ENCODE measurements around the gene YAF2.
"Not testable (repeated sequence)": the region's sequence is repeated elsewhere in the genome, so short reads cannot be mapped to it uniquely, and the experiment has no call there.

Gene YAF2

DNA sequence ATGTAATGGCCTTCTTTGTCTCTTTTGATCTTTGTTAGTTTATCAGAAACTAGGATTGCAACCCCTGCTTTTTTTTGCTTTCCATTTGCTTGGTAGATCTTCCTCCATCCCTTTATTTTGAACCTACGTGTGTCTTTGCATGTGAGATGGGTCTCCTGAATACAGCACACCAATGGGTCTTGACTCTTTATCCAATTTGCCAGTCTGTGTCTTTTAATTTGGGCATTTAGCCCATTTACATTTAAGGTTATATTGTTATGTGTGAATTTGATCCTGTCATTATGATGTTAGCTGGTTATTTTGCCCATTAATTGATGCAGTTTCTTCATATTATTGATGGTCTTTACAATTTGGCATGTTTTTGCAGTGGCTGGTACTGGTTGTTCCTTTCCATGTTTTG lies 14.6 kb upstream of the YAF2 start:
- FAIRE-seq: not testable (repeated sequence)

GRCh38 chr12:42249033-42249432 lies 11.0 kb upstream of the YAF2 start:
- not testable (repeated sequence) for FAIRE-seq

DNA sequence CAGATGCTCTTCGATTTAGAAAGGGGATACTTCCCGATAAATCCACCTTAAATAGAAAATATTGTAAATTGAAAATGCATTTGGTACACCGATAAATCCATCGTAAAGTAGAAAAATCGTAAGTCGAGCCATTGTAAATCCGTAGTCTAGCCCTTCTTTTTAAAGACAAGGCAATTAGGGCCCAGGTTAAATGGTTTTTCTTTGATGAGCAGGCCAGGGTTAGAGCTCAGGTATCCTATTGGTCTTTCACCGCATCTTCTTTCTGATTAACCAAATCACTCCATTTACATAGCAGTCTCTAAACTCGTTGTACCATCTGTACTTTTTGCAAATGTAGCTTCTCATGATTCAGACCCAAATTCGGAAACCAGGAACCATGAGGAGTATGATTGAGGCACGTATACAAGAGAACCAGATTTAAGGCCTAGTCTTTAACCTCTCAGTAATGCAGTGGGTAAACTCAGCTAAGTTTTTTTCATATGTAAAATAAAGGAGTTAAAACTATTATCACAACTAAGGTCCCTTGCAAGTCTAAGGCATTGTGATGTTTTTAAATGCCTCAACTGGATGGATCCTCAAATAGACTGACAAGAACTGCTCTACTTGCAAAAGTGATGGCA lies 2.2 kb upstream of the YAF2 start:
- FAIRE-seq: no peak

DNA sequence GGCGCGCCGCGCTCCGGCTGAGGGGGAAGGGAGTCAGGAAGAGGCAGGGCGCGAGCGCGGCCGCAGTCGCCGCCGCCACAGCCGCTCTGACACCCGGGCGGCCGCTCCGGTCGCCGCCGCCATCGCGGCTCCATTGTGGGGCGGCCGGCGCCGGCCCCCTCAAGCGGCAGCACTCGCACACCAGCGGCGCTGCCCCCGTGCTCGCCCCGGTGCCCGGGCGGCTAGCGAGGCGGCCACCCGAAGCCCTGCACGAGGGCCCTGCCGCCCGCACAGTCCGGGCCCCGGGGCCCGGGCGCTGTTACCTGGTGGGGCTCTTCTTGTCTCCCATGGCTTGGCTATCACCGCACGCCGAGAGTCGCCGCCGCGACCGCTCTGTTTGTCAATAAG lies 202 bp downstream of the YAF2 start:
- FAIRE-seq: no peak

- no peak for FAIRE-seq
Observed at GRCh38 chr12:42237052-42237852, 796 bp downstream of the YAF2 start.

DNA sequence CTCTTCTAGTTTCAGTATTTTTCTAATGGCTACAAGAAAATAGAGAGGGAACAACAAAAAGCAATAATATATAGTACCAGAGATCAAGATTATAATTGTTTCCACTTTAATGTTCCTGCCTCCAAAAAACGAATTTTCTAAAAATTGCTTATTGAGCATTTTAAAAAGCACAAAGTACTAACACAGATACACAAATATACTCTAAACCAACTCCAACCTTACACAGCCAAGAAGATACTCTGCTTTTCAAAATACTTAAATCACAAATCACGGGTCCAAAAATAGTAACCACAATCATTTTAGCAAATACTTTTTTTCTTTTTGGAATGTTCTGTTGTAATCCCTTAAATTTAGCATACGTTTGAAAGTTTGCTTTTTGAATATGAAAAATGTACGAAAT lies 2.0 kb downstream of the YAF2 start:
- FAIRE-seq: no peak

GRCh38 chr12:42235426-42235825 lies 2.6 kb downstream of the YAF2 start:
- FAIRE-seq: no peak

- FAIRE-seq: no peak
Observed at GRCh38 chr12:42234970-42235369, 3.1 kb downstream of the YAF2 start.

- not testable (repeated sequence) for FAIRE-seq
Observed at GRCh38 chr12:42227525-42227924, 10.5 kb downstream of the YAF2 start.

- FAIRE-seq: not testable (repeated sequence)
Observed at GRCh38 chr12:42224501-42224900, 13.5 kb downstream of the YAF2 start.

- no peak for FAIRE-seq
Observed at GRCh38 chr12:42222724-42223123, 15.3 kb downstream of the YAF2 start.

GRCh38 chr12:42221726-42222125 lies 16.3 kb downstream of the YAF2 start:
- FAIRE-seq: no peak

GRCh38 chr12:42217656-42218055 lies 20.4 kb downstream of the YAF2 start:
- FAIRE-seq: no peak

GRCh38 chr12:42216737-42217136 lies 21.3 kb downstream of the YAF2 start:
- FAIRE-seq: no peak

DNA sequence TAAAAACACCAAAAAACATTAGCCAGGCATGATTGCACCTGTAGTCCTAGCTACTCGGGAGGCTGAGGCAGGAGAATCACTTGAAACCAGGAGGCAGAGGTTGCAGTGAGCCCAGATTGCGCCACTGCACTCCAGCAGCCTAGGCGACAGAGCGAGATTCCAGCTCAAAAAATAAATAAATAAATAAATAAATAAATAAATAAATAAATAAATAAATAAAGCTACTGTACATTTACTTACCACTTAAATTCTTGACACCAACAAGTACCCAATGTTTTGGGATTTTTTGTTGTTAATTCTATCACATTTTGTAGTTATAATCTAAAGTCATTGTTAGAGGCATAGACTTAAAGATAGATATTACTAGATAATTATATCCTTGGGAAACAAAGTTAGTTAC lies 22.3 kb downstream of the YAF2 start:
- not testable (repeated sequence) for FAIRE-seq

- no peak for FAIRE-seq
Observed at GRCh38 chr12:42213954-42214426, 24.1 kb downstream of the YAF2 start.

DNA sequence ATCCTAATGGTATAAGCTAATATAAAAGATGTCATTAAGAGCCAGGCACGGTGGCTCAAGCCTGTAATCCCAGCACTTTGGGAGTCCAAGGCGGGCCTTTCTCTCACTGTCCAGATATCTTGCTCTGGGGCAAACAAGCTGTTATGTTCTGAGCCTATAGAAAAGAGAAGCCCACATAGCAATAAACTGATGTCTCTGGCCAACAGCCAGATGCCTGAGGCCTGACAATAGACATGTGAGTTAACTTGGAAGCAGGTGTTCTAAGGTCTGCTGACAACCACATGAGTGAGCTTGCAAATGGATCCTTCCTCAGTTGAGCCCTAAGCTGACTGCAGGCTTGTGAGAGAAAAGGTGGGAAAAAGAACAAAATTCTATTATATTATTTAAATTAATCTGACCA lies 25.0 kb downstream of the YAF2 start:
- FAIRE-seq: no peak

- no peak for FAIRE-seq
Observed at GRCh38 chr12:42208574-42208973, 29.5 kb downstream of the YAF2 start.

DNA sequence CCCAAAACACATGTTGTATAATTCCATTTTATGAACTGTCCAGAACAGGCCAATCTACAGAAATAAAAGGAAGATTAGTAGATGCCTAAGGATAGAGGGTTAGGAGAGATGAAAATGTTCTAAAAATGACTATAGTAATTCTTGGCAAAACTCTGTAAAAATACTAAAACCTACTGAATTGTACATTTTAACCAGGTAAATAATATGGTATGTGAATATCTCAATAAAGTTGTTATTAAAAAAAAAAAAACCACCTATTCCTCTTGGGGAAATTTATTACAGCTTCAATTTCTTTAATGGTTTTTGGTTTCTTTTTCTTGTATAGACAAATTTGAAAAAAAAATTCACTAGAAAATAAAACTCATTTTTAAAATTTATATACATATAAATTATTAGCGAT lies 33.2 kb downstream of the YAF2 start:
- peak; percentile 51 for FAIRE-seq

DNA sequence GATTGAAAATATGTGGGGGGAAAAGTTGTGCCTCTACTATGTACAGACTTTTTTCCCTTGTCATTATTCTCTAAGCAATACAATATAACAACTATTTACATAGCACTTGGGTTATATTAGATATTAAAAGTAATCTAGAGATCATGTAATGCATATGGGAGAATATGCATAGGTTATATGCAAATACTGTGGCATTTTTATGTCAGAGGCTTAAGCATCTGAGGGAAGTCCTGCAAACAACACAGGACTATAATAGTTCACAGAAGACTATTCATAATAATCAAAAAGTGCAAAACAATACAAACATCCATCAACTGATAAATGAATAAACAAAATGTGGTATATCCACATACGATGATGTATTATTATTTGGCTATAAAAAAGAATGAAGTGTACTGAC lies 33.7 kb downstream of the YAF2 start:
- FAIRE-seq: no peak

- no peak for FAIRE-seq
Observed at GRCh38 chr12:42201063-42201462, 37.0 kb downstream of the YAF2 start.

- no peak for FAIRE-seq
Observed at GRCh38 chr12:42199007-42199406, 39.0 kb downstream of the YAF2 start.

GRCh38 chr12:42196723-42197603 lies 41.1 kb downstream of the YAF2 start:
- FAIRE-seq: no peak

Data from colon (tissue), 2 donors.